GM12891 (cell line): ENCODE measurements around the gene DNAH10.
"Not testable (repeated sequence)": the region's sequence is repeated elsewhere in the genome, so short reads cannot be mapped to it uniquely, and the experiment has no call there.

Experiments
- POLR2A ChIP-seq: IDR thresholded peaks from 2 replicates; pipeline ENCODE4 v1.6.1; 2011; ENCODE audit warnings: low read depth, low read length, control low read depth
- POLR2AphosphoS5 ChIP-seq: IDR thresholded peaks from 2 replicates; pipeline ENCODE4 v1.6.1; 2011; ENCODE audit warnings: low read depth, low read length, control low read depth
- SPI1 ChIP-seq: IDR thresholded peaks from 2 replicates; pipeline ENCODE4 v1.6.1; 2011; ENCODE audit warnings: low read depth, low read length, control low read depth
- TAF1 ChIP-seq: IDR thresholded peaks from 2 replicates; pipeline ENCODE4 v1.6.1; 2011; ENCODE audit warnings: low read depth, low read length, control low read depth

DNA sequence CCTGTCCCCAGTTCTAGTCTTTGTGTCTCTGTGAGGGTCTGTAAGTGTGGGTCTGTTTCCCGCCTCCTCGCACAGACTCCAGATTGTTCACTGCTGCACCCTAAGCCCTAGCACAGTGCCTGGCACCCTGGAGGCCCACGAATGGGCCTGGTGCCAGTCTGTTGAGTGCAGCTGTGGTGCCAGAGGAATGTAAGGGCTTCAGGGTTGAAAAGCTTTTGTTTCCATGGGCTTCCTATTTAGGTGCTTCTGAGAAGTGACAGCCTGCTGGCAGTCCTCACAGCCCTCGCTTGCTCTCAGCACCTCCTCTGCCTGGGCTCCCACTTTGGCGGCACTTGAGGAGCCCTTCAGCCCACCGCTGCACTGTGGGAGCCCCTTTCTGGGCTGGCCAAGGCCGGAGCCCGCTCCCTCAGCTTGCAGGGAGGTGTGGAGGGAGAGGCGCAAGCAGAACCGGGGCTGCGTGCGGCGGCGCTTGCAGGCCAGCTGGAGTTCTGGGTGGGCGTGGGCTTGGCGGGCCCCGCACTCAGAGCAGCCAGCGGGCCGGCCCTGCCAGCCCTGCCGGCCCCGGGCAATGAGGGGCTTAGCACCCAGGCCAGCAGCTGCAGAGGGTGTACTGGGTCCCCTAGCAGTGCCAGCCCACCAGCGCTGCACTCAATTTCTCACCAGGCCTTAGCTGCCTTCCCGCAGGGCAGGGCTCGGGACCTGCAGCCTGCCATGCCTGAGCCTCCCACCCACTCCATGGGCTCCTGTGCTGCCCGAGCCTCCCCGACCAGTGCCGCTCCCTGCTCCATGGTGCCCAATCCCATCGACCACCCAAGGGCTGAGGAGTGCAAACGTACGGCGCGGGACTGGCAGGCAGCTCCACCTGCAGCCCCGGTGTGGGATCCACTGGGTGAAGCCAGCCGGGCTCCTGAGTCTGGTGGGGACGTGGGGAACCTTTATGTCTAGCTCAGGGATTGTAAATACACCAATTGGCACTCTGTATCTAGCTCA is 184.7 kb downstream of the DNAH10 start:
- not testable (repeated sequence) for TF ChIP-seq TAF1, POLR2A, POLR2AphosphoS5, SPI1
